ENCODE results near the gene TDRD7. TPM values are rescaled to one million over a fixed set of nuclear protein-coding genes. Genes with fewer than 3 reads are reported as not detected.

The TDRD7 gene
- total RNA-seq, 1 donor from 2014 or later = 14.0 TPM

DNA sequence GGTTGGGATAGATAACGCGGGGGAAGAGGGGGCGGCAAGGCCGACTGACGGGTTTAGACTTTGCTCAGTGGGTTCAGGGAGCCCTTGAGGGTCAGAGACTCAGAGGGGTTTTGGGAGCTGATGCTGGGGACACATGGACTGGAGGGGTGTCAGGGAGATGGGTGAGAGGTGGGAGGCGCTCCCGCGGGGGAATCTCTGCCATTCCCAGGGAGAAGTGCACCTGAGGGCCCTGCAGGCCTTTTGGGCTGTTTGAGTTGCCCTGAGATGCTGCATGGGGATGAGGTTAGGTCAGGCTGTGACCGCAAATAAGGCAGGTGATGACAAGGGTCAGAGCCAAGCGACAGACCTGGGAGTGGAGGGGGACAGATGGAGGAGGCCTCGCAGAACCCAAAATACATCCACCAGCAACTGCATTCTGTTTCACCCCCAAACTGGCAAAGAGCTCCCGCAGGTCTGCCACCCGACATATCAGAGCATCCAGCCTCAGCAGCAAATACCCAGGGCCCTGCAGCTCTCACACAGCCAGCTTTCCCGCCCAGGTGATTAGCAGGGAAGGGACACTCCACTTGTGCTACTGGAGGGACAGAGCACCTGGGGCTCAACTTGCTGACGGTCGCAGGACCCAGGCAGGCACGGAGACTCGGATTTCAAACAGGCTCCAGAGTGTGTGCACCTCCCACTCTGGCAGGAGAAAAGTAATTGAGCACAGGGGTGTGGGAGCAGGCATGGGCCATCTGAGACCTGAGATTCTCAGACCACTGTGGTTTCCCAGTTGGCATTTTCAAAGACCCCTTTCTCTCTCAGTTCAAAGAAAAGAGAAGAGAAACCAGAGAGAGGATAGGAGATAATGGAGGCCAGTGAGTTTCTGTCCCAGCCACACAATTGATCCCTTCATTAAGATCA, 116.0 kb downstream of the TDRD7 start:
- DNase-seq (ENCODE audit: low read depth, low spot score) = no peak

DNA sequence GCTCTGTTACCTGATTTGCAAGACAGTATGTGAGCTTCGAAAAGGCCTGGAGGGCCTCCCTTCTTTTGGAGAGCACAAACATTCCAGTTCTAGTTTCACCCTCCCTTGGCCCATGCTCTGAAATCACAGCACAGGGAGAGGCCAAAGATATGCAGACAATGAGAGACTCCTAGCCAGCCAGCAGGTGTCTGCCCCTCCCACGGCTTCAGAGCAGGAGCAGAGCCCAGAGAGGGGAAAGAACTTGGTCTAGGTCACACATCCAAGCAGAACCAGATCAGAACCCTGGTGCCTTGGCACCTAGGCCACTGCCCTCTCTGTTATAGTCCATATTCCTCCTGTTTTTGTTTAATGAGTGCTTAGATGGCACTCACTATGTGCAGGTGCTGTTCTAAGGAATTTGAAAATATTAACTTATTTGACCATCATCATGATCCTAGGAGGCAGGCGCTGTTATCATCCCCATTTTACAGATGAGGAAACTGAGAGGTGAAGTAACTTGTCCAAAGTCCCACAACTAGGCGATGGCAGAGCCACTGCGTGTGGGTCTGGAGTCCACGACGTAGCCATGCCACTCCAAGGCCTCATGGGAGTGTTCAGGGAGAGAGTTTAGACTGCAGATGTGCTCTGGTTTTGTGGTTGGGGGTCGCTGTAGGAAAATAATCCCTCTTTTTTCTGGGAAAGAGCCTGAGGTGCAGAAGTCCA, 116.8 kb downstream of the TDRD7 start:
- DNase-seq (ENCODE audit: low read depth, low spot score) = no peak

DNA sequence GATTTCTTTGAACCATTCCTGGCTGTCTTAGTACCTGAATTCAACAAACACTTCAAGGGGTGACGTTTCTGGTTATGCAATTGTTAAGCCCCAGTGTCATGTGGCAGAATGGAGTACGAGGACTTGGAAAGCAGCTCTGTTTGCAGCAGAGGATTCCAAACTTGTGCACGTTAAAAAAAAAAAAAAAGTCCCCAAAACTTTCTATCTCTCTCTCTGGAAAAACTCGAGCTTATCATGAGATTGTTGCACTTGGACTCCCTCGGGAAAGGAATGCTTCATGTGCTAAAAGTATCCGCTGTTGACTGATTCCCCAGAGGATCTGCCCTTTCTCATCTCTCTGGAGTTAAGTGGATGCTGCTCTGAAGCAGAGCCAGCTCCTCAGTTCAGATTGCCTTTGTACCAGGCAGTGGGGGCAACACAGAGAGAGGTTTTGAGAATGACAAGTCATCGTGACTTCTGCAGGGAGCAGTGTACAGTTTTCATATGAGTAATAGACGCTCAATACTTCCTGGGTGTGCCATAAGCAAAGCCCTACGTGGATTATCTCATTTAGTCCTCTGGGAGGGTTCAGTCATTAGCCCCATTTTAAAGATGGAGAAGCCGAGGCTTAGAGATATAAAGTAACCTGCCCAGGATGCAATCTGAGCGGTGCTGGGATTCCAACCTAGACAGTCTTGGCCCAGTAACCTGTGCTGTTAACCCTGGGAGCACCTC, 117.6 kb downstream of the TDRD7 start:
- DNase-seq (ENCODE audit: low read depth, low spot score) = no peak

DNA sequence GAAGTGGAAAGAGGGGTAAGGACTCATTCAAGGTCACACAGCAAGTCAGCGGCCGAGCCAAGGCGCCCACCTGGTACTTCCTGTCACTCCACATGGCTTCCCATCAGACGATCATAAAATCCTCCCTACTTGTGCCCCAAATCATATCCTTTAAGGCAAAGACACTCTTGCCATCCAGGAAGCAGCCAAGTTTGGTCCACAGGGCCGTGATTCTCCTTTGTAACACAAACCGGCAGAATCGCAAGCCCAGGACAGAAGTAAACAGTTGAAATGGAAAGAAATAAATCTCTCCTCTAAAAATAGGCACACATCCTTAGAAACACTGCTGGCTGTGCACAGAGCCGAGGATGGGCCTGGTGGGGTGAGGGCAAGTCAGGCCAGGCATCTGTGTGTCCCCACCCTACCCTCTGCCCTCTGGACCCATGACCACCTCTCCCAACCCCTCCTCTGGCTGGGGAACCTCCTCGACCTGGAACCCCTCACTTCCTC, 120.0 kb downstream of the TDRD7 start:
- no peak for DNase-seq (ENCODE audit: low read depth, low spot score)

DNA sequence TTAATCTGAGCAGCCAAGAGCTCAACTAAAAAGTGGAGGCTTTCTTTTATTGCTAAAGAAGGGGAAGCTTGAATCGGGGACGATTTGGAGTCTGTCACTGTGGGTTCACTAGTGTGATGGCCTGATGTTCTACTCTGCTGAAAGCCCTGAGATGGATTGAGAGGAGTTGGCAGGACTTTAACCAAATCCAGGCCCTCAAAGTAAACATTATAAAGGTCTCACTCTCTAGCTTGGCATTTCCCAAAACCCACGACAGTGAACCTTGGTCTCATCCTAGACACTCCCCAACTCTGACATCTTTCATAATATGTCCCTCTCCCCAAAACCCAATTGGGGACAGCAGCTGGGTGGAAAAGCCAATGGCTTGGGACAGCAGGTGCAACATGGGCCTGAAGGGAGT, 122.3 kb downstream of the TDRD7 start:
- no peak for DNase-seq (ENCODE audit: low read depth, low spot score)

DNA sequence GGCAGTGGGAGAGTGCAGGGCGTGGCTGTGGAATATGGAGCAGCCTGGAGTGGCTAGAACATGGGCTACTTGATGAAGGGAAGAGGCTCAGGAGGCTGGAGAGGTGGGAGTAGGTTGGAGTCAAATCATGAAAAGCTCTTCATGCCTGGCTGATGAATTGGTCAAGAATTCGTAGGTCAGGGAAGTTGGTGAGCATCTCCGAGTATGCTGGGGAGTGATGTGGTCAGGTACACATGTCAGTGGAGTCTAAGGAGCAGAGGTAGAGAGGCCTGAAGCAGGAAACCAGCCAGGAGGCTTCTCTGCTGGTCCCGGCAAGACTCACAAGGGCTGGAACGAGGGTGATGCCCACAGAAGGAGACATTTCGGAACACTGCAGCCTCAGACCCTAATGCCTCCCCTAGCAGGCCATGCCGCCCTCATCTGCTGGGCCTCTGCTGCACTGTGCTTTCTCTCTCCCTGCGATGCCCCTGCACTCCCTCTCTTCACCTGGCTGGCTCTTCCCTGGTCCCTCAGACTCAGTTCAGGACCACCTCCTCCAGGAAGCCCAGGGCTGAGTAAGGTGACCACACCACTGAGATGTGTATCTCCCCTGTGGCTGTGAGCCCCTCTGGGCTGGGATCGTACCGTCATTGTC, 123.2 kb downstream of the TDRD7 start:
- no peak for DNase-seq (ENCODE audit: low read depth, low spot score)

DNA sequence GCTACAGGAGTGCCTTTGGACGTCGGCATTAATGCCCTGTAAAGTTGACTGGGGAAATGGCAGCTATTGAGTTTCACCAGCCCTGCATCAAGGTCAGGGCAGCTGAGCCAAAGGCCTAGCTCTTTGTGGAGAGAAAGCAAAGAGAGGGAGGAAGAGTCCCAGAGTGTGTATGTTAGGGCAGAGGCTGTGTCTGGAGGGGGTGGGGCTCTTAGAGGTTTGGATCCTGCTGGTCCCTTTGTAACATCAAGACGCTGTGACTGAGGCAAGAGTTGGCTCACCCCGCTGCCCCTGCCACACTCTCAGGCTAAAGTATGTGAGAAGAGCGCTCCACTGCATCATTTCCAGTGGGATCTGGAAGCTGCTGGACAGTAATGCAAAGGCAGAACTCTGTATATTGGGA, 123.9 kb downstream of the TDRD7 start:
- DNase-seq (ENCODE audit: low read depth, low spot score) = no peak

DNA sequence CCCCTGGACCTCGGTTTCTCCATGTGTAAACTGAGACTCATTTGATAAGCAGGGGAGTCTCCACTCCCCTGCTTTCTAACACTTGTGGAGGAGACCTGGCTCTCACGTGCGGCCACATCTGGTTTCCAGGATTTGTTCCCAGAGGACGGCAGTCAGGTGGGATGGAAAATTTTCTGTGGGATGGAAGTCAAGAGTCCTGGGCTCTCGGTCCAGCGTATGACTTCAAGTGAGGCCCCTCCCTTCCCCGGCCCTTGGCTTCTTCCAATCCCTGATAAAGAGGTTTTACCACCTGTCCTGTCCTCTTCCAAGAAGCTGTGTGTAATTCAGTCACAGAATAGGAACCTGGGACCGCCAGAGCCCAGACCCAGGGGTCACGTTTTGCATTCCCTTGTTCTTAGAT, 124.6 kb downstream of the TDRD7 start:
- DNase-seq (ENCODE audit: low read depth, low spot score) = no peak

DNA sequence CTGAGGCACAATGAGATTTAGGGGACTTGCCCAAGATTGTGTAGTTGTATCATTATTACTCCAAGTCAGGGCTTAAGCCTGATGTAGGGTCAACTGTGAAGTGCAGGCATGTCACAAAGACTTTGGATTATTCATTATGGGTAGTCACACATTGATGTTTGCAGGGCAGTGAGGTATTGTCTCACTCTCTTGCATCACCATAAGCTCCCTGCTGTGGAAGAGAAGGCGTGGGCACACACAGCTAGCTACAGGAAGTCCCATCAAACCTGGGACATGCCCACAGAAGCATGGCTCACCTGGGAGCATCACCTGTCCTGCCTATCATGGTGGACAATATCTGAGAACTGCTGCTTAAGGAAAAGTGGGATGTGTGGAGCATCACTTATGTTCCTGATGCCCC, 131.7 kb downstream of the TDRD7 start:
- no peak for DNase-seq (ENCODE audit: low read depth, low spot score)

DNA sequence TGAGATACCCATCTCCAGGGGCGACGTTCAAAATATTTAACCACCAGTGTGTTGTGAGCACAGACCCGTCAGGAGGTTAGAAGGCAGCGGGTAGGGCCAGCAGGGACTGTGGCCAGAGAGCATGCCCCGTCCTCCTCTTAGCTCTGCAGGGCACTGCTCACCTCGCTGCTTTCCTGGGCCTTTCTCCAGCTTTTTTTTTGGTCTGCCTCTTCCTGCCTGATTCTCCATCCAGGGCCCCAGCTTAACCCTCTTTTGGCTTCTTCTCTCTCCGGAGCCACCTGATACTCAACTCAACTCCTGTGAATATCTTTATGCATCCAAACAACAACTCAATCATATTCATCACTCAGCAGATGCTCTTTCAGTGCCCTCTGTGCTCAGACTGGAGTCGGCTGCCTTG, 133.6 kb downstream of the TDRD7 start:
- DNase-seq (ENCODE audit: low read depth, low spot score) = no peak

Other genes with a start within 250 kb of the TDRD7 start
- gene CCDC180, start 104.4 kb upstream of the TDRD7 start, total RNA-seq = 0.74 and 1.3 TPM in 2 replicates
- 0.26 and 1.5 TPM in 2 replicates for gene TMOD1, start 89.6 kb downstream of the TDRD7 start, total RNA-seq
- 10.0 and 13.2 TPM in 2 replicates for gene TSTD2, start 221.3 kb downstream of the TDRD7 start, total RNA-seq
- 40.4 and 65.0 TPM in 2 replicates for gene NCBP1, start 221.7 kb downstream of the TDRD7 start, total RNA-seq